H9 (cell line): ENCODE data around the gene NAA30. TPM values are rescaled to one million over a fixed set of nuclear protein-coding genes. Genes with fewer than 3 reads are reported as not detected.

ENCODE experiments used
- DNase-seq: peaks from one replicate; pipeline ENCODE4 v3.0.0-alpha.2; 2017
- H2AFZ ChIP-seq: one replicate; pipeline ENCODE4 v1.6.1; 2013; ENCODE audit warnings: mild to moderate bottlenecking, low read length, control low read depth, moderate library complexity
- H2AK5ac ChIP-seq: 2 replicates; pipeline ENCODE4 v1.6.1; 2013; ENCODE audit warnings: low read length, control low read depth, mixed read lengths; ENCODE audit not compliant: insufficient read length
- H2BK120ac ChIP-seq: one replicate; pipeline ENCODE4 v1.6.1; 2013; ENCODE audit warnings: low read depth, mild to moderate bottlenecking, low read length, control low read depth, inconsistent platforms; ENCODE audit not compliant: poor library complexity, severe bottlenecking
- H2BK12ac ChIP-seq: 2 replicates; pipeline ENCODE4 v1.6.1; 2013; ENCODE audit warnings: low read length, control low read depth, mixed read lengths, low read depth; ENCODE audit not compliant: insufficient read length
- H2BK15ac ChIP-seq: 2 replicates; pipeline ENCODE4 v1.6.1; 2013; ENCODE audit warnings: low read depth, low read length, control low read depth
- H2BK20ac ChIP-seq: one replicate; pipeline ENCODE4 v1.6.1; 2013; ENCODE audit warnings: low read depth, mild to moderate bottlenecking, low read length, control low read depth, inconsistent platforms; ENCODE audit not compliant: poor library complexity, severe bottlenecking
- H2BK5ac ChIP-seq: 2 replicates; pipeline ENCODE4 v1.6.1; 2013; ENCODE audit warnings: low read length, control low read depth, mixed read lengths; ENCODE audit not compliant: insufficient read length
- H3K14ac ChIP-seq: 2 replicates; pipeline ENCODE4 v1.6.1; 2013; ENCODE audit warnings: low read length, control low read depth; ENCODE audit not compliant: insufficient read depth
- H3K18ac ChIP-seq: 2 replicates; pipeline ENCODE4 v1.6.1; 2013; ENCODE audit warnings: low read depth, mild to moderate bottlenecking, mixed read lengths, low read length, control low read depth; ENCODE audit not compliant: insufficient read length
- H3K23ac ChIP-seq: 2 replicates; pipeline ENCODE4 v1.6.1; 2013; ENCODE audit warnings: low read length, control low read depth, mixed read lengths, low read depth; ENCODE audit not compliant: insufficient read length
- H3K23me2 ChIP-seq: 2 replicates; pipeline ENCODE4 v1.6.1; 2013; ENCODE audit warnings: low read depth, mild to moderate bottlenecking, mixed read lengths, low read length, control low read depth; ENCODE audit not compliant: insufficient read length, poor library complexity, severe bottlenecking
- H3K27ac ChIP-seq: 2 replicates; pipeline ENCODE4 v1.5.1; 2013; ENCODE audit warnings: low read length, control low read depth, mixed read lengths, low read depth; ENCODE audit not compliant: insufficient read length
- H3K27me3 ChIP-seq: 2 replicates; pipeline ENCODE4 v1.6.1; 2013; ENCODE audit warnings: low read length, control low read depth, inconsistent platforms; ENCODE audit not compliant: insufficient read depth
- H3K4ac ChIP-seq: 2 replicates; pipeline ENCODE4 v1.6.1; 2013; ENCODE audit warnings: low read depth, mild to moderate bottlenecking, control low read depth, inconsistent platforms, low read length, moderate library complexity
- H3K4me1 ChIP-seq: 2 replicates; pipeline ENCODE4 v1.6.1; 2013; ENCODE audit warnings: low read length, control low read depth, inconsistent platforms; ENCODE audit not compliant: insufficient read depth
- H3K4me2 ChIP-seq: 2 replicates; pipeline ENCODE4 v1.6.1; 2013; ENCODE audit warnings: low read length, control low read depth, mixed read lengths; ENCODE audit not compliant: insufficient read length, insufficient read depth
- H3K56ac ChIP-seq: 2 replicates; pipeline ENCODE4 v1.6.1; 2013; ENCODE audit warnings: low read depth, mild to moderate bottlenecking, mixed read lengths, low read length, control low read depth; ENCODE audit not compliant: insufficient read length
- H3K79me1 ChIP-seq: 2 replicates; pipeline ENCODE4 v1.6.1; 2013; ENCODE audit warnings: low read depth, mild to moderate bottlenecking, moderate library complexity, low read length, control low read depth, inconsistent platforms; ENCODE audit not compliant: insufficient read depth, poor library complexity, severe bottlenecking
- H3K79me2 ChIP-seq: 2 replicates; pipeline ENCODE4 v1.6.1; 2013; ENCODE audit warnings: low read length, control low read depth, inconsistent platforms; ENCODE audit not compliant: insufficient read depth
- H3K9ac ChIP-seq: 2 replicates; pipeline ENCODE4 v1.6.1; 2013; ENCODE audit warnings: low read length, control low read depth, mixed read lengths; ENCODE audit not compliant: insufficient read length; ENCODE audit errors: extremely low read depth
- H3K9me3 ChIP-seq: one replicate; pipeline ENCODE4 v1.6.1; 2013; ENCODE audit warnings: low read depth, low read length, inconsistent platforms; ENCODE audit not compliant: control insufficient read depth
- H3T11ph ChIP-seq: one replicate; pipeline ENCODE4 v1.6.1; 2013; ENCODE audit warnings: mild to moderate bottlenecking, low read length, control low read depth, inconsistent platforms
- H4K20me1 ChIP-seq: one replicate; pipeline ENCODE4 v1.6.1; 2013; ENCODE audit not compliant: control insufficient read depth, insufficient read length, insufficient read depth
- H4K5ac ChIP-seq: 2 replicates; pipeline ENCODE4 v1.6.1; 2013; ENCODE audit warnings: low read depth, mild to moderate bottlenecking, mixed read lengths, low read length, control low read depth; ENCODE audit not compliant: insufficient read length
- H4K8ac ChIP-seq: replicated peaks from 2 replicates; pipeline ENCODE4 v1.6.1; 2013; ENCODE audit warnings: low read length, control low read depth, mixed read lengths, low read depth; ENCODE audit not compliant: insufficient read length
- H4K91ac ChIP-seq: 2 replicates; pipeline ENCODE4 v1.6.1; 2013; ENCODE audit warnings: low read depth, mild to moderate bottlenecking, moderate library complexity, mixed read lengths, low read length, control low read depth; ENCODE audit not compliant: insufficient read length
- H3K27ac Mint-ChIP-seq, 3 experiments: 2 replicates in 2 of 3; 3 replicates in 1 of 3; pipeline ENCODE4 v1.8.0; 2020 to 2021; ENCODE audit warnings: mixed read lengths in 3 of 3, mild to moderate bottlenecking in 1 of 3, moderate library complexity in 1 of 3
- H3K27me3 Mint-ChIP-seq: 2 replicates; pipeline ENCODE4 v1.8.0; 2021; ENCODE audit warnings: low read depth, mild to moderate bottlenecking, moderate library complexity, mixed read lengths
- H3K36me3 Mint-ChIP-seq, 3 experiments: 2 replicates in 2 of 3; 3 replicates in 1 of 3; pipeline ENCODE4 v1.8.0; 2020 to 2021; ENCODE audit warnings: low read depth in 3 of 3, mixed read lengths in 3 of 3; ENCODE audit not compliant: insufficient read depth in 1 of 3
- H3K4me1 Mint-ChIP-seq, 2 experiments: 2 replicates each; pipeline ENCODE4 v1.8.0; 2020; ENCODE audit warnings: mixed read lengths in 2 of 2
- H3K4me3 Mint-ChIP-seq, 2 experiments: 2 replicates in 1 of 2; 3 replicates in 1 of 2; pipeline ENCODE4 v1.8.0; 2020 to 2021; ENCODE audit warnings: mild to moderate bottlenecking in 2 of 2, mixed read lengths in 2 of 2, moderate library complexity in 1 of 2
- H3K9me3 Mint-ChIP-seq, 2 experiments: 2 replicates in 1 of 2; 3 replicates in 1 of 2; pipeline ENCODE4 v1.8.0; 2020; ENCODE audit warnings: mild to moderate bottlenecking in 2 of 2, mixed read lengths in 2 of 2, moderate library complexity in 1 of 2
- CTCF ChIP-seq: fragments of 200-600 bp; sonication (generic); conservative IDR thresholded peaks from 3 replicates; pipeline ENCODE4 v1.8.0; 2021; ENCODE audit warnings: antibody characterized with exemption, mild to moderate bottlenecking
- WGBS: extraction: QIAGEN DNeasy Blood & Tissue Kit; methylation state at CpG from one replicate; pipeline ENCODE4 v1.1.7; 2013; ENCODE audit warnings: missing lambda C conversion rate, low lambda C conversion rate, mixed read lengths; ENCODE audit not compliant: insufficient read length; ENCODE audit errors: extremely low coverage; 5-methylcytosine and 5-hydroxymethylcytosine counted together
- total RNA-seq: library from RNA; stranded (reverse); gene quantifications from 2 replicates; pipeline ENCODE4 v1.2.1, GENCODE V29; 2021

The NAA30 gene
- total RNA-seq, 1 experiment from 2014 or later = 20.9 TPM

DNA sequence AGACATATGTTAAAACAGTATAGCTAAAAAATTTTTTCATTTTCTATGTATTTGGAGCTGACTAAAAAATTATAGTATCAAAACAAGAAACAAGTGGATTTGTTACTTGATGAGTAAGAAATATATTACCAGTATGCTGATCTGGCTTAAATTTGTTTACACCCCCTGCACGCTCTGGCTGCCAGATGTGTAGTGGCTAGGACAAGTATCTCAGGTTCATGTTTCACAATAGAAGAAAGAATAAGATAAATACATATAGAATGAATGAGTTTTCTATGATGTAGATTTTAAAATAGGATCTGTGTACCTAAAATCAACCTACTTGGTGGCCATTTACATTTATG lies 13.1 kb downstream of the NAA30 start:
- no peak for TF ChIP-seq CTCF
- Histone ChIP-seq H3K79me2 (0 out of 2 replicates have a peak, but pooled peaks cover 1% of the 10 kb centered on the region), H3K4me1 (no peaks in the 10 kb centered on the region)

More for the DNA sequence above, 13.1 kb downstream of the NAA30 start:
- no peak for DNase-seq
- Histone ChIP-seq H2BK20ac (no peak overlapping the region), H3K23ac (no peak overlapping the region), H3K27ac (no peak overlapping the region), H2BK15ac (no peak overlapping the region), H2BK12ac (no peak overlapping the region), H4K8ac (no peak overlapping the region), H3K27me3 (no peaks in the 10 kb centered on the region), H3T11ph (no peak overlapping the region), H3K18ac (no peak overlapping the region), H4K91ac (no peak overlapping the region), H4K20me1 (no peaks in the 10 kb centered on the region), H4K5ac (no peak overlapping the region), H3K4ac (no peak overlapping the region), H2AK5ac (no peak overlapping the region), H3K14ac (no peak overlapping the region), H3K9me3 (no peaks in the 10 kb centered on the region), H2AFZ (no peak overlapping the region), H2BK5ac (no peak overlapping the region), H3K4me2 (no peak overlapping the region), H2BK120ac (no peak overlapping the region), H3K9ac (no peak overlapping the region), H3K79me1 (no peaks in the 10 kb centered on the region), H3K56ac (no peak overlapping the region), H3K23me2 (no peaks in the 10 kb centered on the region)
- H3K9me3 Mint-ChIP-seq = no peaks in the 10 kb centered on the region
- WGBS = no CpG with 5 or more reads among the region's 1 CpG
- H3K36me3 Mint-ChIP-seq = peaks cover 5 to 31% (median 30%) of the 10 kb centered on the region in 3 experiments; a peak in 6 of 7 replicates
- no peak overlapping the region for H3K27ac Mint-ChIP-seq
- no peak overlapping the region for H3K4me3 Mint-ChIP-seq
- no peaks in the 10 kb centered on the region for H3K27me3 Mint-ChIP-seq
- no peaks in the 10 kb centered on the region for H3K4me1 Mint-ChIP-seq
